ENCODE measurements around the gene RPS23. TPM values are rescaled to one million over a fixed set of nuclear protein-coding genes. Genes with fewer than 3 reads are reported as not detected.

The RPS23 gene
- total RNA-seq, 1 experiment from 2014 or later, result 2,213 TPM

DNA sequence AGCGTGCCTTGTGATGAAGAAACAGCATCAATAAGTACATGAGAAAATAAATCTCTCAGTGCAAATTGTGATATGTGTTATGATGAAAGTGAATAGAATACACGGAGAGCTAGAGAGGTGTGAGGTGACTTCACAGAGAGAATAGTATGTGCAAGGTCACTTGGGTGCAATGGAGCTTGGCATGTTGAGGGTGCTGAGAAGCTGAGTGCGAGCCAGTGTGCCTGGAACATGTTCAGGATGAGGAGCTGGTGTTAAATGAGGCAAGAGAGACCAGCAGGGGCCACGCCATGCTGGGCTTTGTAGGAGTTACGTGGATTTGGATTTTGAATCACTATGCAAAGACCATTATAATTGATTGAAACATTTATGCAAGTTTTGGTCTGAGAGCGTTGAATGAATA is 12.8 kb upstream of the RPS23 start:
- no peak for DNase-seq
- H3K9me3 ChIP-seq, result no peaks in the 10 kb centered on the region
- TF ChIP-seq, protein P1, sequence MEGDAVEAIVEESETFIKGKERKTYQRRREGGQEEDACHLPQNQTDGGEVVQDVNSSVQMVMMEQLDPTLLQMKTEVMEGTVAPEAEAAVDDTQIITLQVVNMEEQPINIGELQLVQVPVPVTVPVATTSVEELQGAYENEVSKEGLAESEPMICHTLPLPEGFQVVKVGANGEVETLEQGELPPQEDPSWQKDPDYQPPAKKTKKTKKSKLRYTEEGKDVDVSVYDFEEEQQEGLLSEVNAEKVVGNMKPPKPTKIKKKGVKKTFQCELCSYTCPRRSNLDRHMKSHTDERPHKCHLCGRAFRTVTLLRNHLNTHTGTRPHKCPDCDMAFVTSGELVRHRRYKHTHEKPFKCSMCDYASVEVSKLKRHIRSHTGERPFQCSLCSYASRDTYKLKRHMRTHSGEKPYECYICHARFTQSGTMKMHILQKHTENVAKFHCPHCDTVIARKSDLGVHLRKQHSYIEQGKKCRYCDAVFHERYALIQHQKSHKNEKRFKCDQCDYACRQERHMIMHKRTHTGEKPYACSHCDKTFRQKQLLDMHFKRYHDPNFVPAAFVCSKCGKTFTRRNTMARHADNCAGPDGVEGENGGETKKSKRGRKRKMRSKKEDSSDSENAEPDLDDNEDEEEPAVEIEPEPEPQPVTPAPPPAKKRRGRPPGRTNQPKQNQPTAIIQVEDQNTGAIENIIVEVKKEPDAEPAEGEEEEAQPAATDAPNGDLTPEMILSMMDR (IDR thresholded peaks at IDR 0.05; ENCODE audit: insufficient read depth in 1 of 2, low read depth in 1 of 2, low read length in 1 of 2, severe bottlenecking in 1 of 2, unreplicated experiment in 1 of 2), result no peak
- H3K4me3 ChIP-seq (ENCODE audit: low read depth, low read length), result no peak overlapping the region
- H3K4me3 Mint-ChIP-seq (ENCODE audit: unreplicated experiment), result no peak overlapping the region
- no peaks in the 10 kb centered on the region for H3K9me3 Mint-ChIP-seq (ENCODE audit: unreplicated experiment)
- POLR2A ChIA-PET, result no interaction called here
- intact Hi-C loops (cut with micrococcal nuclease; ENCODE audit: unreplicated experiment), result no loop called here
- no peaks in the 10 kb centered on the region for H3K27me3 ChIP-seq (replicated peaks; ENCODE audit: control insufficient read depth, insufficient read depth, low read length)
- H3K36me3 Mint-ChIP-seq (ENCODE audit: insufficient read depth, unreplicated experiment), result no peaks in the 10 kb centered on the region
- no peaks in the 10 kb centered on the region for H3K4me1 Mint-ChIP-seq (ENCODE audit: low read depth, unreplicated experiment)
- H3K36me3 ChIP-seq (ENCODE audit: control insufficient read depth, insufficient read depth, low read length), result no peaks in the 10 kb centered on the region
- no peaks in the 10 kb centered on the region for H3K4me1 ChIP-seq
- H3K27ac Mint-ChIP-seq (ENCODE audit: unreplicated experiment), result no peak overlapping the region
- no TSS peak for BruUV-seq (replicated peaks)
- CTCF ChIA-PET, result no interaction called here
- no peaks in the 10 kb centered on the region for H3K27me3 Mint-ChIP-seq (ENCODE audit: insufficient read depth, unreplicated experiment)

DNA sequence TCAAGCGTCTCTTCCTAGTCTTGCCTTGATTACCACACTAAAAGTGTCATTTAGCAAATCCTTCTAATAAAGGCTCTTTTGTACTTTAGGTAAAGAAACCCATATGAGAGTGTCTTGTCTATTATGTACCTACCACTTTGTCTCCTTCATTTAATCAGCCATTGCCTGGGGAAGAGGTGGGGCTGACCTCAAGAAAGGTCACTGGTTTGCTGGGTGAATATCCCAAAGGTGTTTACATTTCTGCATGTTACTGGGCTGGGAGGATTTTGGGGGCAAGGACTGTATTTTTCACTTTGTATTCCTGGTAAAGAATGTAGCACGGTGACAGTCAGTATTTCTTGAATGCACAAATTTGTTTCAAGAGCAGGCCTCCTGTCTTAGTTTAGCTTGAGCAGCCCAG is 11.9 kb upstream of the RPS23 start:
- CTCF ChIA-PET, result no interaction called here
- Histone ChIP-seq H3K4me1 (no peaks in the 10 kb centered on the region), H3K36me3 (ENCODE audit: control insufficient read depth, insufficient read depth, low read length) (no peaks in the 10 kb centered on the region), H3K9me3 (no peaks in the 10 kb centered on the region), H3K27me3 (replicated peaks; ENCODE audit: control insufficient read depth, insufficient read depth, low read length) (no peaks in the 10 kb centered on the region), H3K4me3 (ENCODE audit: low read depth, low read length) (no peak overlapping the region)
- intact Hi-C loops (cut with micrococcal nuclease; ENCODE audit: unreplicated experiment), result no loop called here
- no peak for DNase-seq
- Mint-ChIP-seq H3K9me3 (ENCODE audit: unreplicated experiment) (no peaks in the 10 kb centered on the region), H3K27me3 (ENCODE audit: insufficient read depth, unreplicated experiment) (no peaks in the 10 kb centered on the region), H3K4me3 (ENCODE audit: unreplicated experiment) (no peak overlapping the region), H3K27ac (ENCODE audit: unreplicated experiment) (no peak overlapping the region), H3K4me1 (ENCODE audit: low read depth, unreplicated experiment) (no peaks in the 10 kb centered on the region), H3K36me3 (ENCODE audit: insufficient read depth, unreplicated experiment) (no peaks in the 10 kb centered on the region)
- POLR2A ChIA-PET, result no interaction called here
- BruUV-seq (replicated peaks), result no TSS peak
- TF ChIP-seq, protein P1 (IDR thresholded peaks at IDR 0.05; ENCODE audit: insufficient read depth in 1 of 2, low read depth in 1 of 2, low read length in 1 of 2, severe bottlenecking in 1 of 2, unreplicated experiment in 1 of 2), result no peak

DNA sequence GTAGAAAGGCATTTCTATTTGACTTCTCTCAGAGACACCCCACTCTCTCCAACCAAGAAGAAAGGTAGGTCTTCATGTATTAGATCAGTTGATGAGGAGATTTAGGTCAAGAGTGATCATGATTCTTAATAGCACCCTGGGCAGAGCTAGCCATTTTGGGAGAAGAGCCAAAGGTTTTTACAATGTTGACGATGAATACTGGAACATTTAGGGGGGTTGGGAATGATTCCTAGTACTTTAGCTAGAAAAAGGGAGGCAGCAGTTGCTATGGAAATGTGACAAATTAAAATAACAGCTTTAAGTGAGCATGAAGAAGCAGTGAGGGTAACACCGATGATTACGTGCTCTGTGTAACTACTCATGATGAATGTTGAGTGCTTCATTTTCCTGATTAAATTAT is 9.5 kb upstream of the RPS23 start:
- no peaks in the 10 kb centered on the region for H3K9me3 ChIP-seq
- CTCF ChIA-PET, result no interaction called here
- DNase-seq, result no peak
- no peak overlapping the region for H3K27ac Mint-ChIP-seq (ENCODE audit: unreplicated experiment)
- H3K27me3 ChIP-seq (replicated peaks; ENCODE audit: control insufficient read depth, insufficient read depth, low read length), result no peaks in the 10 kb centered on the region
- no peak overlapping the region for H3K4me3 ChIP-seq (ENCODE audit: low read depth, low read length)
- no peaks in the 10 kb centered on the region for H3K27me3 Mint-ChIP-seq (ENCODE audit: insufficient read depth, unreplicated experiment)
- no peaks in the 10 kb centered on the region for H3K36me3 ChIP-seq (ENCODE audit: control insufficient read depth, insufficient read depth, low read length)
- TF ChIP-seq, protein P1 (IDR thresholded peaks at IDR 0.05; ENCODE audit: insufficient read depth in 1 of 2, low read depth in 1 of 2, low read length in 1 of 2, severe bottlenecking in 1 of 2, unreplicated experiment in 1 of 2), result no peak
- no peaks in the 10 kb centered on the region for H3K4me1 Mint-ChIP-seq (ENCODE audit: low read depth, unreplicated experiment)
- no peaks in the 10 kb centered on the region for H3K4me1 ChIP-seq
- no peak overlapping the region for H3K4me3 Mint-ChIP-seq (ENCODE audit: unreplicated experiment)
- no peaks in the 10 kb centered on the region for H3K9me3 Mint-ChIP-seq (ENCODE audit: unreplicated experiment)
- H3K36me3 Mint-ChIP-seq (ENCODE audit: insufficient read depth, unreplicated experiment), result no peaks in the 10 kb centered on the region
- intact Hi-C loops (cut with micrococcal nuclease; ENCODE audit: unreplicated experiment), result no loop called here
- POLR2A ChIA-PET, result no interaction called here
- BruUV-seq (replicated peaks), result no TSS peak

Data from Caco-2 (cell line).